GM19238 (cell line): Measurements from ENCODE around the gene SCAMP2.

Source experiments
- DNase-seq: peaks from one replicate; pipeline ENCODE4 v3.0.0; 2011; ENCODE audit warnings: low spot score; ENCODE audit not compliant: insufficient read length

The SCAMP2 gene

DNA sequence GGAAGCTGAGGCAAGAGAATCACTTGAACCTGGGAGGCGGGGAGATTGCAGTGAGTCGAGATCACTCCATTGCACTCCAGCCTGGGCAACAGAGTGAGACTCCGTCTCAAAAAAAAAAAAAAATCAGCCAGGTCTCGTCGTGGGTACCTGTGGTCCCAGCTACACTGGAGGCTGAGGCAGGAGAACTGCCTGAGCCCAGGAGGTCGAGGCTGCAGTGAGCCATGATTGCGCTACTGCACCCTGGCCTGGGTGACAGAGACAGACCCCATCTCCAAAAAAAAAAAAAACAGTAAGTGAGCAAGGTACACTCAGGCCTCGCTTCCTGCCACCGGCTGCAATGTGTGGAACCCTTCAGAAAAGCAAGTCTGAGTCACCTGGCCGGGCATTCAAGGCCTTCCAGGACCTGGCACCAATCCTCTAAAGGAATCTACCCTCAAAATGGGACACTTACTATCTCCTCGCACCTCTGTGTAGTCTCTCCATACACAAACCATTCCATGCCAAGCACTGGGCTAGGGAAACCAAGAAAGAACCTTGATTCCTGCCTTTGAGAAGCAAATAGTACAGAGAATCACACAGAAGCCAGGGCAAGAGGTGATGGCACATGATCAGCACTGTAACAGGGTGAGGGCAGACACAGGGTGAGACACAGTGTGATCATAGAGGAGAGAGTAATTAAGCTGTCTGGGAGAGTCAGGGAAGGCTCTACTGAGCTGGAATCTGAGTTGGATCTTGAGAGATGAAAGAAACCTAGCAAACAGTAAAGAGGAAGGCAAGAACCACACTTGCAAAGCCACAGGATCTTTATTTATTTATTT is 9.7 kb downstream of the SCAMP2 start:
- no peak for DNase-seq

DNA sequence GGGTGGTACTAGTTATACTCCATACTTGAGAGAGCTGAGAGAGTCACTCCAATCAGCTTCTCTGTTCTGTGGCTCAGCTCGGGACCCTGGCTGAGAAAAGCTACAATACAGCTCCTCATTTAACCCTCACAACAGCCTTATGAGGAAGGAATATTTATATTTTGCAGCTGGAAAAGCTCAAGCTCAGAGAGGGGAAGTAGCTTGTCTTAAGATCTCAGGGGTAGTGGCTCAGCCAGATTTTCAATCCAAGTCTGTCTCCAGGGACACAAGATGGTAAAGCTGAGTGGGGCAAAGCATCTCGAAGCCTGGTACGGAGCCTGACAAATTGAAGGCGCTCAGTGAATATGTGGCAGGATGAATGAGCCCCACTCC is 14.8 kb downstream of the SCAMP2 start:
- no peak for DNase-seq

DNA sequence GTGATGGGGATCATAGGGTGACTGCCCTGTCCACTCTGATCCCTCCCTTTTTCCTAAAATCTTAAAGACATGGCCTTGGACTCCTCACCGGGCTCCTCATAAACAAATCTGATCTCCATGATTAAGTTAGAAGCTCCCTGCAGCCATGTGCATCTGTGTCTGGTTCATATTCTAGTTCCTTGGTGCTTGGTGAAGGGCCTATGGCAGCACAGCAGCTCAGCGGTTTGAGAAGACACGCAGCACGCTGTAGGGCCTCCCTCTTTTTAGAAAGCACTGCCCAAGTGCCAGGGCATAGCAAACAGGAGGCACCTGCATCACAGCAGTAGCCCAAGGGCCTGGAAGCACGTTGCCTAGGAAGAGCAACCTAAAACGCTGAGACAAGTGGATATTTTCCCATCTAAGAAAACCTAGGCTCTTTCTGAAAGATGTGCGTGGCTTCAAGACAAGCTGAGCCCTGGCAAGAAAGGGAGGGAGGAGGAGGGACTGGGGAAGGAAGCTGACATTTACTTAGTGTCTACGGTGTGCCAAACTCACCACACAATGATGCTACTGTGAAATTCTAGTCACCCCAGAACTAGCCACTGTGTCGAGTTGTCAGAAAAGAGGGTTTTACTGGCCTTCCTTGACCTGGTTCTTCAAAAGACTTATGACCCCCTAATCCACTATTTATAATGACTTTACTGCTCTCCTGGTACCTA is 15.3 kb downstream of the SCAMP2 start:
- no peak for DNase-seq

GRCh38 chr15:74857082-74857655 is 16.0 kb downstream of the SCAMP2 start:
- peak; percentile 69 for DNase-seq

GRCh38 chr15:74856537-74856936 is 16.6 kb downstream of the SCAMP2 start:
- DNase-seq, result no peak

DNA sequence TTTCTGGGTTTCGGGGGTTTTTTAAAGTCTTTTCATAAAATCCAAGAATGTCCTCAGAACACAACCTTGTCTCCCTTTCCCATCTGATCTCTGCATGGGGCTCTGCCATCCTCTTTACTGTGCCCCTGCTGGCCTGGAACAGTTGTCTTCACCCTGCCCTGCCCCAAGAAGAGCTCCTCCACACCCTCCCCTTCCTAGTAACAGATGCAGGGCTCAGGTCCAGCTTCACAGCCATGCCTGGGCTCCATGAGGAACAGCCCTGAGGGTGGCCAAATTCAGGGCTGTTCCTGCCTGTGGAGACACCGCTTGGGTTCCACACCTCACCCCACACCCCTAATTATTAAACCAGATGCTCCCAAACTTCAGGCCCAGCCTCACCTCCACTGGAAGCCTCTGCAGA is 17.3 kb downstream of the SCAMP2 start:
- DNase-seq, result no peak

DNA sequence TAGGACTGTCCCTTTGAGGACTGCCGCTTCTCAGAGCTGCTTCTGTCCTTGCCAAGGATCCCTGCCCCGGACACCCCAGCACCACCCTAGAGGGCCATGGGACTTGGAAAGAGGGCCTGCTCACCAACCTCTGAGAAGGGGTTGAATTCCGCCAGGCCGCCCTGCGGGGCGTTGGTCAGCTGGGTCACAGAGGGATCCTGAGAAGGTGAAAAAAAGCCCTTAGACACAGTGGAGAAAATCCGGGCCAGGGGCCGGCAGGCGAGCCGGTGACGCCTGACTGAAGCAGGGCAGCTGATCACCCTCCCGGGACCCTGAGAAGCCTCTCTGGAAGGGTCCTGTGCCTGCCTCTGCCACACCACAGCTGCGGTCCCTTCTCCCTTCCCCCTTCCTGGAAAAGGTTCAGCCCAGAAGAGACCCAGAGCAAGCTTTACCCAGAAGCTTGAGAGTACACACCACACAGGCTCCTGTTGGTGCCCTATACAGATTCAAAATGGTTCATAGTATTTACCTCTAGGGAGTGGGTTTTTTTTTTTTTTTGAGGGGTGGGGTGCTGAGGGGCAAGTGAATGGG is 18.6 kb downstream of the SCAMP2 start:
- DNase-seq, result no peak

DNA sequence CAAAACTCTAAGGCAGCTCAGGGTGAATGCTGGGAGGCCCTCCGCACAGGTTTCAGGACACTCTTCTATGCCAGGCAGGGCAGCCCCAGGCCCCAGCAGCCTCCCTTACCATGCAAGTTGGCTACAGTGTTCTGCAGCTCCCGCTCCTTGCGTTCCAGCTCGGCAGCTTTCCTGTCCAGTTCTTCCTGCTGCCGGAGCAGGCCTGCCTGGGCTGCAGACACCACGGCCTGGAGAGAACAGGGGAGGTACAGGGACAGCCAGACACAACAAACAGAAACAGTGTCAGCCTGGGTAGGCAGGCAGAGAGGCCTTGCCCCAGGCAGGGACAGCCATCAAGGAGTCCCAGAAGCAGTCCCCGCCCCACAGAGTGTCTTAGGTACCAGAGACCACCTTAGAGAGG is 21.2 kb downstream of the SCAMP2 start:
- DNase-seq, result no peak

GRCh38 chr15:74850393-74850792 is 22.8 kb downstream of the SCAMP2 start:
- no peak for DNase-seq

DNA sequence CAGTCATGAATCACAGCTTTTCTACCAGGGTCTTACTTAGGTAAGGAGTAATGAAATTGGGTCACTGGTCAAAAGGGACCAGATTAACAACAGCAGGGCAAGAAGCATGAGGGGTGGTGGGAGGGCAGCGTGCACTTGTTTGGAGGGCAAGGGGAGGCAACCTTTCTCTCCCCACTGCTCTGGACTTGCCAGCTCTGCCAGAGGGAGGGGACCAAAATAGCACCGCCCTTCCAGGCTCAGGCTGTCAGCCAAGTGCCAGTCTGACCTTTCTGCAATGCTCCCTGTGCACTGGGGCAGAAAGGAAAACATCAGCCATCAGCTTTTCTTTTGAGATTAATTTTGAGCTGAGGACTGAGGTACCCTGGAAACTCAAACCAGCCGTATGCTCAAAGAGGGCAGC is 25.7 kb downstream of the SCAMP2 start:
- DNase-seq, result no peak

- no peak for DNase-seq
Measured at GRCh38 chr15:74845581-74845980, 27.6 kb downstream of the SCAMP2 start.

GRCh38 chr15:74845208-74845568 is 28.0 kb downstream of the SCAMP2 start:
- no peak for DNase-seq

- no peak for DNase-seq
Measured at GRCh38 chr15:74844319-74845207, 28.6 kb downstream of the SCAMP2 start.

DNA sequence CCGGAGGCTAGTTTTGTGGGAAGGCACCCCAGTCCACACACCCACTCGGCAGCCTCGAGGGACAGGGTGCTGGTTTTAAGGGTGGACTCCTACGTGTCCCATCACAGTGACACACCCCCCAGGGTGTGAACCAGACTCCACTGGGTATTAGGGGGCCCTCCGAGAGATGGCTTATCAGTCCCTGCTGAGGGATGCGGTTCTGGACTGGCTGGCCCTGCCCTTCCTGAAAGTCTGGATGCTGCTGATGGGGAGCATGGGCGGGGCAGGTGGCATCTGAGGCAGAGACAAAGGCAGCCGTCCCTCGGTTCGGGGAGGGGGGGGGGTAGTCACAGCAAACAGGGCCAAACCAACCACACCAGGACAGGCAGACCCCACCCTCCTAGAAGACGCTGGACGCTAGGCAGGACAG is 29.3 kb downstream of the SCAMP2 start:
- no peak for DNase-seq

GRCh38 chr15:74843445-74843828 is 29.7 kb downstream of the SCAMP2 start:
- no peak for DNase-seq

DNA sequence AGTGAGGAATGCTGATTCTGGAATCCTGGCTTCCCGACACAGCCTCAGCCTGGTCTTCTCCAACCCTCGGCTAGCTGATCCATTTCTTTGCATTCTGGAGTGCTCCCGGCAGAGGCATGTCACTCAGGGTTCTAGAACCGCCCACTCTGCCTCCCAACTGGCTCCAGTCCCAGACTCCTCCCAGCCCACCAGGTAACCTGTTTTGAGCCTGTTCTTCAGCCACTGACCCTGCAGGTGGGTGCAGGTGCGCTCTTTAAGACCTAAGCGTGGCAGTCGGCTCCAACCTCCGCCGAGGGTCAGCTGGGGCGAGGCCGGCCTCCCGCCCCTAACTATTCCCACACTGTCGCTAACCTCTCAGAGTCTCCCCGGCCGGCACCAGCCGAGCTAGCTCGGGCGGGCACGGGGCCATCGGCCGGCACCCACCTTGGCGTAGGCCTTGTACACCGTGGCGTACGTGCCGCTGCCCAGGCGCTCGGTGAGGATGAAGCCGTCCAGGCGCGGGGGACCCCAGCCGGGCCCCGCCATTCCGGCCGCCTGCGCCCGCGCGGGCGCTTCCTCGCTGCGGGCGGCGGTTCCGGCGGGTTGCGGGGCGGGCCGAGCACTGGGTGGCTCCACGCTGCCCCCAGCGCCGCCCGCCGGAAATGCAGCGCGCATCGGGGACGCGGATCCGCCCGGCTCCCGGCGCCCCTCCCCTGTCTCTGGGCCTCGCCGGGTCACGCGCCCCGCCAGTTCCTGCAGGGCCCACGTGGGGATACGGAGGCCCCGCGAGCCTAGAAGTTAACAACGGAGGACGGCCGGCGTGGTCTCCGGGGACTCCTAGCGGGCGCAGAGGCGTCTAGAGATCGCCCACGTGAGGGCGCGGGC is 30.4 kb downstream of the SCAMP2 start, which contains the start of gene ULK3:
TSS of gene ULK3 (minus strand) at position 576 of the 864 bp plus-strand sequence. CDS start at position 525, 51 bp downstream.
- peak; percentile 98 for DNase-seq

GRCh38 chr15:74841891-74842373 is 31.2 kb downstream of the SCAMP2 start:
- no peak for DNase-seq

DNA sequence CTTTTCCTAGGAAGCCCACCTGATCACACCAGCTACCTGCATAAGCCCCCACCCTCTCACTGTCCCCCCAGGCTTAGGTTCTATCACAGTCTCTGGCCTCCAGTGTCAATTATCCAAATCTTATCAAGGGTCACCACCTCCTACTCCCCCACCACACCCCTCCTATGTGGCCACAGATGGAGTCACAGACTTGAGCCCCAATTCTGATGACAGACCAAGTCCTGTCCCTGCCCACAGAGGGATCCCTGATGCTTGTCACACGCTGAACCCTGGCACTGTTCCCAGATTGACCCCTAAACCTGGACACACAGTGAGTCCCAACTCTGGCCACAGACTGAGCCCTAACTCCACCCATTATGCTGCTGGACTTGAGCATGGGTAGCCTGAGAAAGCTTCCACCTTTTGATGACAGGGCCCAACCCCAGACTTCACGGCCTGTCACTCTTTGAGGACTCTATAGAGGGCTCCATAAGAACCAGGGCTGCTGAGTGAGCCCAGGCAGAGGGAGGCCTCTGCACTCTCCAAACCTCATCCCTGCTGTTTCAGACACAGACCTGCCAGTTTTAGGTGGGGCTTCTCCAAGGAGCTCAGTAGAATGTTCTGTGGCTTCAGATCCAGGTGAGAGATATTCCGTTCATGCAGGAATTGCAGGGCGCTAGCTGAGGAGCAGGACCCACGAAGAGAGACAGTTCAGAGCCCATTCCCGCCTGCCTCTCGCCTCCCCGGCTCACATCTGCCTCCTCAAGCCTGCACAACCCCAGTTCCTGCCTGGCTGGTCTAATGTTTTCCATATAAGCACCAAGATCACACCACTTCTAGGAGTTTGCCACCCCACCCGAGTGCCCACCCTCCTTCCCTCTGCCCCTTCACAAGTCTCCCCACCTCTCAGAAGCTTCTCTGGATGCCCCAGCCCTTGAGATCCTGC is 32.1 kb downstream of the SCAMP2 start:
- DNase-seq, result no peak
